ENCODE measurements around the gene SLC10A3.
A peak's percentile ranks its signal among the peaks of the same experiment; 100 is the strongest.

The SLC10A3 gene

GRCh38 chrX:154494715-154495114 lies 4.3 kb upstream of the SLC10A3 start:
- TF ChIP-seq CTCF (IDR thresholded peaks at IDR 0.05; ENCODE audit: low read length) (no peak), EZH2 (IDR thresholded peaks at IDR 0.05; ENCODE audit: borderline replicate concordance, low read length) (no peak)
- Histone ChIP-seq H3K9me3 (ENCODE audit: low read length) (no peaks in the 10 kb centered on the region), H3K36me3 (ENCODE audit: insufficient read depth, low read length) (no peaks in the 10 kb centered on the region)

DNA sequence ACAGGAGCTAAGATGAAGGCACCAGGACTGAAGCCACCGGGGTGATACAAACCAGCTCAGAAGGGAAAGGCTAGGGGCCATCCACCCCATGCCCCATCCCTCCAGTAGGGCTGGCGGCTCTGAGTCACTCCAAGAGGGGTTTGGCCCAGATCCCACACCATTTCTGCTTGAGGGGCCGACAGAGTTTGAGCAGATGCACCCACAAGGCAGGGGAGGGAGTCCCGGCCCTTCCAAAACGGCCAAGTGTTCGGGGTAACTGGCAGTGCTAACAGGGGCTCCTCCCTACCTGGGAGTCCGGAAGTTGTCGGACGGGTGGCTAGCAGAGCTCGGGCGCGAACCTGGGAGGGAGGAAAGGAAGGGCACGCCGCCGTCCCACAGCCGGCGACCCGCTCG lies 412 bp downstream of the SLC10A3 start:
- Histone ChIP-seq H3K9ac (ENCODE audit: low read length) (peak overlapping the region; percentile 92), H3F3A (ENCODE audit: insufficient read depth, low read length) (no peaks in the 10 kb centered on the region), H3K9me3 (ENCODE audit: low read length) (no peaks in the 10 kb centered on the region), H3K27me3 (ENCODE audit: insufficient read depth, low read length) (no peaks in the 10 kb centered on the region), H4K20me1 (ENCODE audit: insufficient read depth, low read length) (no peaks in the 10 kb centered on the region), H3K36me3 (ENCODE audit: insufficient read depth, low read length) (peaks cover 5% of the 10 kb centered on the region; the same call in 1 of the 2 replicates), H3K9me2 (ENCODE audit: low read depth, low read length) (no peaks in the 10 kb centered on the region), H3K4me3 (ENCODE audit: low read depth, low read length, poor library complexity, severe bottlenecking) (peak overlapping the region; percentile 87), H3K27ac (ENCODE audit: low read depth, low read length, poor library complexity, severe bottlenecking) (no peak overlapping the region), H3K4me2 (ENCODE audit: low read length) (peak overlapping the region; percentile 99), H3K4me1 (ENCODE audit: insufficient read depth, low read length, severe bottlenecking) (peaks cover 26% of the 10 kb centered on the region), H3K79me2 (ENCODE audit: insufficient read depth, low read length) (no peaks in the 10 kb centered on the region), H2AFZ (ENCODE audit: low read length) (no peak overlapping the region)
- no peak for TF ChIP-seq EZH2 (IDR thresholded peaks at IDR 0.05; ENCODE audit: borderline replicate concordance, low read length)
- no peak for TF ChIP-seq CTCF (IDR thresholded peaks at IDR 0.05; ENCODE audit: low read length)

More at GRCh38 chrX:154494715-154495114, 4.3 kb upstream of the SLC10A3 start:
- Histone ChIP-seq H3K4me2 (ENCODE audit: low read length) (no peak overlapping the region), H2AFZ (ENCODE audit: low read length) (no peak overlapping the region), H3K9me2 (ENCODE audit: low read depth, low read length) (no peaks in the 10 kb centered on the region), H3K4me1 (ENCODE audit: insufficient read depth, low read length, severe bottlenecking) (peaks cover 14% of the 10 kb centered on the region), H3K79me2 (ENCODE audit: insufficient read depth, low read length) (no peaks in the 10 kb centered on the region), H3K27me3 (ENCODE audit: insufficient read depth, low read length) (no peaks in the 10 kb centered on the region), H3K9ac (ENCODE audit: low read length) (no peak overlapping the region), H3K4me3 (ENCODE audit: low read depth, low read length, poor library complexity, severe bottlenecking) (no peak overlapping the region), H4K20me1 (ENCODE audit: insufficient read depth, low read length) (no peaks in the 10 kb centered on the region), H3F3A (ENCODE audit: insufficient read depth, low read length) (no peaks in the 10 kb centered on the region), H3K27ac (ENCODE audit: low read depth, low read length, poor library complexity, severe bottlenecking) (no peak overlapping the region)

- Histone ChIP-seq H3F3A (ENCODE audit: insufficient read depth, low read length) (no peaks in the 10 kb centered on the region), H3K27ac (ENCODE audit: low read depth, low read length, poor library complexity, severe bottlenecking) (peak overlapping the region; percentile 8), H3K4me3 (ENCODE audit: low read depth, low read length, poor library complexity, severe bottlenecking) (peak overlapping the region; percentile 87), H3K9ac (ENCODE audit: low read length) (peak overlapping the region; percentile 92; the same call in 1 of the 2 replicates), H3K4me1 (ENCODE audit: insufficient read depth, low read length, severe bottlenecking) (peaks cover 34% of the 10 kb centered on the region), H3K9me3 (ENCODE audit: low read length) (no peaks in the 10 kb centered on the region), H4K20me1 (ENCODE audit: insufficient read depth, low read length) (no peaks in the 10 kb centered on the region), H2AFZ (ENCODE audit: low read length) (no peak overlapping the region), H3K36me3 (ENCODE audit: insufficient read depth, low read length) (peaks cover 14% of the 10 kb centered on the region), H3K4me2 (ENCODE audit: low read length) (peak overlapping the region; percentile 99), H3K27me3 (ENCODE audit: insufficient read depth, low read length) (no peaks in the 10 kb centered on the region), H3K79me2 (ENCODE audit: insufficient read depth, low read length) (no peaks in the 10 kb centered on the region), H3K9me2 (ENCODE audit: low read depth, low read length) (no peaks in the 10 kb centered on the region)
- TF ChIP-seq CTCF (IDR thresholded peaks at IDR 0.05; ENCODE audit: low read length) = no peak
- no peak for TF ChIP-seq EZH2 (IDR thresholded peaks at IDR 0.05; ENCODE audit: borderline replicate concordance, low read length)
Observed at GRCh38 chrX:154489182-154489581, 1.2 kb downstream of the SLC10A3 start.

Data from OCI-LY1 (cell line).